H1 (cell line): ENCODE results near the gene MMP17. TPM values are rescaled to one million over a fixed set of nuclear protein-coding genes. Genes with fewer than 3 reads are reported as not detected.
A peak's percentile ranks its signal among the peaks of the same experiment; 100 is the strongest.

Source experiments
- ATF3 ChIP-seq: IDR thresholded peaks from 2 replicates; pipeline ENCODE4 v1.6.1; 2011; ENCODE audit warnings: low read depth, mild to moderate bottlenecking, low read length; ENCODE audit not compliant: insufficient read depth
- BACH1 ChIP-seq: IDR thresholded peaks from 2 replicates; pipeline ENCODE4 v1.6.1; 2012; ENCODE audit warnings: low read length, improper control_type of control experiment
- CBX8 ChIP-seq: fragments of 300-800, 300-1000 bp; sonication (generic); IDR thresholded peaks from 2 replicates; pipeline ENCODE4 v1.7.1; 2016; ENCODE audit warnings: low read depth, low read length, borderline replicate concordance
- CTCF ChIP-seq, 3 experiments: IDR thresholded peaks; 1 replicate in 2 of 3; 2 replicates in 1 of 3; pipeline versions ENCODE4 v1.5.1 to v1.6.1; 2011; ENCODE audit warnings: low read length in 3 of 3, mild to moderate bottlenecking in 3 of 3, inconsistent platforms in 2 of 3, low read depth in 1 of 3, moderate library complexity in 1 of 3; ENCODE audit not compliant: insufficient read depth in 1 of 3; ENCODE audit errors: control extremely low read depth in 1 of 3
- E2F6 ChIP-seq: IDR thresholded peaks from 2 replicates; pipeline ENCODE4 v1.6.1; 2012; ENCODE audit warnings: inconsistent platforms
- EGR1 ChIP-seq: IDR thresholded peaks from 2 replicates; pipeline ENCODE4 v1.6.1; 2011; ENCODE audit warnings: low read depth, low read length, borderline replicate concordance
- EP300 ChIP-seq, 2 experiments: IDR thresholded peaks; 1 replicate in 1 of 2; 2 replicates in 1 of 2; pipeline ENCODE4 v1.6.1; 2011 to 2012; ENCODE audit warnings: low read depth in 2 of 2, low read length in 2 of 2, mild to moderate bottlenecking in 2 of 2, borderline replicate concordance in 1 of 2, inconsistent platforms in 1 of 2, moderate library complexity in 1 of 2
- HDAC6 ChIP-seq: IDR thresholded peaks from one replicate; pipeline ENCODE4 v1.7.1; 2012; ENCODE audit warnings: low read depth, mild to moderate bottlenecking, inconsistent platforms, low read length, moderate library complexity
- MAX ChIP-seq: IDR thresholded peaks from 2 replicates; pipeline ENCODE4 v1.6.1; 2012; ENCODE audit warnings: inconsistent platforms
- POLR2A ChIP-seq, 2 experiments: IDR thresholded peaks; 1 replicate in 1 of 2; 2 replicates in 1 of 2; pipeline ENCODE4 v1.6.1; 2011; ENCODE audit warnings: low read depth in 2 of 2, low read length in 2 of 2, mild to moderate bottlenecking in 2 of 2; ENCODE audit errors: control extremely low read depth in 1 of 2
- SIN3A ChIP-seq, 2 experiments: IDR thresholded peaks in 1 of 2; conservative IDR thresholded peaks in 1 of 2; 2 replicates each; pipeline ENCODE4 v1.6.1; 2011 to 2012; ENCODE audit warnings: low read length in 2 of 2, improper control_type of control experiment in 1 of 2, low read depth in 1 of 2, mild to moderate bottlenecking in 1 of 2
- SP1 ChIP-seq: IDR thresholded peaks from 2 replicates; pipeline ENCODE4 v1.6.1; 2011; ENCODE audit warnings: low read depth, low read length
- SP2 ChIP-seq: IDR thresholded peaks from 2 replicates; pipeline ENCODE4 v1.6.1; 2012; ENCODE audit warnings: mild to moderate bottlenecking, low read length, inconsistent platforms
- SRF ChIP-seq: IDR thresholded peaks from 2 replicates; pipeline ENCODE4 v1.6.1; 2011; ENCODE audit warnings: mild to moderate bottlenecking, low read depth, low read length, moderate library complexity
- TAF1 ChIP-seq: IDR thresholded peaks from 2 replicates; pipeline ENCODE4 v1.6.1; 2011; ENCODE audit warnings: mild to moderate bottlenecking, low read depth, low read length
- TAF7 ChIP-seq: optimal IDR thresholded peaks from 2 replicates; pipeline ENCODE3; 2011; ENCODE audit warnings: low read depth, mild to moderate bottlenecking, inconsistent platforms, low read length, moderate library complexity, borderline replicate concordance
- TBP ChIP-seq: IDR thresholded peaks from 2 replicates; pipeline ENCODE4 v1.6.1; 2011; ENCODE audit warnings: low read depth, low read length, improper control_type of control experiment
- TEAD4 ChIP-seq: IDR thresholded peaks from 2 replicates; pipeline ENCODE4 v1.6.1; 2012; ENCODE audit warnings: low read depth, low read length, inconsistent platforms, mixed read lengths
- USF2 ChIP-seq: IDR thresholded peaks from 2 replicates; pipeline ENCODE4 v1.6.1; 2011; ENCODE audit warnings: low read length, improper control_type of control experiment
- ZNF274 ChIP-seq: IDR thresholded peaks from 2 replicates; pipeline ENCODE4 v1.7.0; 2012; ENCODE audit warnings: low read length, borderline replicate concordance; ENCODE audit errors: extremely low read depth
- polyA plus RNA-seq, 7 experiments: library from polyadenylated mRNA; depleted of rRNA in 3 of 7; stranded (reverse) in 5 of 7; unstranded in 2 of 7; fragments of >200 nt in 5 of 7; fragments of 200-250 nt in 2 of 7; gene quantifications; 1 replicate in 5 of 7; 2 replicates in 1 of 7; 4 replicates in 1 of 7; pipeline versions ENCODE4 v1.2.1 to v1.2.3, GENCODE V29; 2011 to 2013; ENCODE audit warnings: missing spikeins in 2 of 7, mixed read lengths in 2 of 7
- total RNA-seq: library from RNA; stranded (reverse); fragmentation: NEBNext Ultra II Directional; extraction: Animal tissue kit (Norgen Biotek cat#: 25700); gene quantifications from 2 replicates; pipeline ENCODE4 v1.2.1, GENCODE V29; 2021

The MMP17 gene
- total and polyA plus RNA-seq, 2 of the 8 experiments (the other 6 are each of a cell fraction or from before 2014, with no cell fraction given): 41.3 to 53.8 TPM

- no peak for TF ChIP-seq ATF3
- peak in 1 of 2 experiments; percentile 86; a peak in 2 of 3 replicates for TF ChIP-seq POLR2A (IDR thresholded peaks at IDR 0.05; ENCODE audit: control extremely low read depth in 1 of 2, low read depth in 2 of 2, low read length in 2 of 2)
- TF ChIP-seq EP300 (IDR thresholded peaks at IDR 0.05; ENCODE audit: borderline replicate concordance in 1 of 2, low read depth in 2 of 2, low read length in 2 of 2): no peak
- TF ChIP-seq BACH1: no peak
- TF ChIP-seq MAX: no peak
- TF ChIP-seq TAF7: peak; percentile 88
- TF ChIP-seq SP2: no peak
- TF ChIP-seq E2F6: no peak
- no peak for TF ChIP-seq CBX8
- no peak for TF ChIP-seq SRF
- TF ChIP-seq SIN3A (conservative IDR thresholded peaks at IDR 0.05 in 1 of 2, IDR thresholded peaks at IDR 0.05 in 1 of 2; ENCODE audit: low read depth in 1 of 2, low read length in 2 of 2): 0 out of 4 replicates have a peak, but pooled peaks of 1 of the 2 experiments have one; percentile 28
- no peak for TF ChIP-seq ZNF274
- no peak for TF ChIP-seq EGR1
- TF ChIP-seq TAF1: peak; percentile 90
- no peak for TF ChIP-seq USF2
- no peak for TF ChIP-seq CTCF (IDR thresholded peaks at IDR 0.05; ENCODE audit: control extremely low read depth in 1 of 3, insufficient read depth in 1 of 3, low read depth in 1 of 3, low read length in 3 of 3)
- peak; percentile 79 for TF ChIP-seq TBP
- TF ChIP-seq SP1: no peak
- TF ChIP-seq TEAD4: no peak
- TF ChIP-seq HDAC6: no peak
Measured at GRCh38 chr12:131894313-131894860, 66.2 kb downstream of the MMP17 start, which contains the start of gene ULK1 (continued).
